ENCODE results near the gene EBF3. TPM values are rescaled to one million over a fixed set of nuclear protein-coding genes. Genes with fewer than 3 reads are reported as not detected.

The EBF3 gene
- total RNA-seq, 1 experiment from 2014 or later: not detected

DNA sequence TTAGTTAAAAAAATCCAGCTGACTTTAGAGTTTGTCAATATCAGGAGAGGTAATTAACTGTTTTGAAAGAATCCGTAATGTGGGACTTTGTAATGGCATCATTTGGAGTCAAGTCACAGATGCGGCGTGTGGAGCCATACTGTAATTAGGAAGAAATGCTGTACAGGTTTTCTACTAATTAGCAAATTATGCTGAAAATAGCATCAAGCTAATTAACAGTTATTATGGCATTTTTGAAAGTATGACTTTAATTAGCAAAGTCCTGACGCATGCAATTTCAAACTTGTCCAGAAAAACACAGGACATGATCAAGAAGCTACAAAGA lies 68.3 kb downstream of the EBF3 start:
- ATAC-seq (no peak), DNase-seq (no peak)
- no peaks in the 10 kb centered on the region for H3K36me3 ChIP-seq (ENCODE audit: low read depth, low read length)
- no peaks in the 10 kb centered on the region for H3K79me2 ChIP-seq (ENCODE audit: low read length)
- no peak overlapping the region for H2AFZ ChIP-seq (ENCODE audit: low read length)
- H3K4me1 ChIP-seq (ENCODE audit: insufficient read depth, low read length): no peaks in the 10 kb centered on the region
- no peaks in the 10 kb centered on the region for H3F3A ChIP-seq (ENCODE audit: low read length, unreplicated experiment)
- TF ChIP-seq EZH2phosphoT487 (IDR thresholded peaks at IDR 0.05; ENCODE audit: borderline replicate concordance, low read length): no peak
- TF ChIP-seq, protein P1, sequence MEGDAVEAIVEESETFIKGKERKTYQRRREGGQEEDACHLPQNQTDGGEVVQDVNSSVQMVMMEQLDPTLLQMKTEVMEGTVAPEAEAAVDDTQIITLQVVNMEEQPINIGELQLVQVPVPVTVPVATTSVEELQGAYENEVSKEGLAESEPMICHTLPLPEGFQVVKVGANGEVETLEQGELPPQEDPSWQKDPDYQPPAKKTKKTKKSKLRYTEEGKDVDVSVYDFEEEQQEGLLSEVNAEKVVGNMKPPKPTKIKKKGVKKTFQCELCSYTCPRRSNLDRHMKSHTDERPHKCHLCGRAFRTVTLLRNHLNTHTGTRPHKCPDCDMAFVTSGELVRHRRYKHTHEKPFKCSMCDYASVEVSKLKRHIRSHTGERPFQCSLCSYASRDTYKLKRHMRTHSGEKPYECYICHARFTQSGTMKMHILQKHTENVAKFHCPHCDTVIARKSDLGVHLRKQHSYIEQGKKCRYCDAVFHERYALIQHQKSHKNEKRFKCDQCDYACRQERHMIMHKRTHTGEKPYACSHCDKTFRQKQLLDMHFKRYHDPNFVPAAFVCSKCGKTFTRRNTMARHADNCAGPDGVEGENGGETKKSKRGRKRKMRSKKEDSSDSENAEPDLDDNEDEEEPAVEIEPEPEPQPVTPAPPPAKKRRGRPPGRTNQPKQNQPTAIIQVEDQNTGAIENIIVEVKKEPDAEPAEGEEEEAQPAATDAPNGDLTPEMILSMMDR (conservative IDR thresholded peaks at IDR 0.05; ENCODE audit: low read depth, low read length): no peak
- no peak for TF ChIP-seq EZH2 (IDR thresholded peaks at IDR 0.05; ENCODE audit: low read length, unreplicated experiment)
- CTCF ChIA-PET: interaction anchor here (0.6 kb wide), 1 partner anchor 232 kb away, joined by 8 read pairs; no protein-coding TSS in a partner anchor
- no peaks in the 10 kb centered on the region for H4K20me1 ChIP-seq (ENCODE audit: low read length)
- no peak overlapping the region for H3K4me3 ChIP-seq (ENCODE audit: low read length)
- no TSS peak for BruUV-seq (replicated peaks)
- intact Hi-C loops (cut with micrococcal nuclease): no loop called here
- no peak overlapping the region for H3K4me2 ChIP-seq (ENCODE audit: low read length)
- no peaks in the 10 kb centered on the region for H3K9me3 ChIP-seq (ENCODE audit: low read length)
- no peak overlapping the region for H3K9ac ChIP-seq (ENCODE audit: low read length)
- H3K27ac ChIP-seq (ENCODE audit: low read length): no peak overlapping the region
- H3K27me3 ChIP-seq (ENCODE audit: low read length): peaks cover 54% of the 10 kb centered on the region
- POLR2A ChIA-PET (ENCODE audit: unreplicated experiment): no interaction called here
- no peaks in the 10 kb centered on the region for H3K9me2 ChIP-seq (replicated peaks; ENCODE audit: low read length)

DNA sequence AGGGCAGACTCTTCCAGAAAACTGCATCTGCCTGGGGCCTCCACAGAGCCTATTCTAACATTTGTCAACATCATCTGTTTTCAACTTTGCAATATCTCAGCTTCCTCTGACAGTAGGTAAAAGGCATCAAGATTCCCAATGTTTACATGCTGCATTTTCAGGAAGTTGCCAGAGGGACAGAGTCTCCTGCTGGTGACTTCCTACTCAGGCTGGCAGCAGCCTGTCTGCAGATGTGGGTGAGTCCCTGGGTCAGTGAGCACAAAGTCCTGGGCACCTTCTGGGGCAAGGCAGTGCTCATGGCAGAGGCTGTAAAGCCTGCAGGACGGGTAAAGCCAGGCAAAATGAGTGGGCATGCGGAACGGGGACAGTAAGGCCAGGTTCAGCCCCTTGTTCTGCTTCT lies 69.4 kb downstream of the EBF3 start:
- no peak for DNase-seq
- POLR2A ChIA-PET (ENCODE audit: unreplicated experiment): no interaction called here

More for the DNA sequence above, 69.4 kb downstream of the EBF3 start:
- H3K9me2 ChIP-seq (replicated peaks; ENCODE audit: low read length): no peaks in the 10 kb centered on the region
- intact Hi-C loops (cut with micrococcal nuclease): no loop called here
- no peak overlapping the region for H3K27ac ChIP-seq (ENCODE audit: low read length)
- H3K4me3 ChIP-seq (ENCODE audit: low read length): no peak overlapping the region
- H3K79me2 ChIP-seq (ENCODE audit: low read length): no peaks in the 10 kb centered on the region
- no peaks in the 10 kb centered on the region for H3K4me1 ChIP-seq (ENCODE audit: insufficient read depth, low read length)
- TF ChIP-seq EZH2phosphoT487 (IDR thresholded peaks at IDR 0.05; ENCODE audit: borderline replicate concordance, low read length) (no peak), EZH2 (IDR thresholded peaks at IDR 0.05; ENCODE audit: low read length, unreplicated experiment) (no peak)
- TF ChIP-seq, protein P1 (conservative IDR thresholded peaks at IDR 0.05; ENCODE audit: low read depth, low read length): no peak
- H2AFZ ChIP-seq (ENCODE audit: low read length): no peak overlapping the region
- H3K4me2 ChIP-seq (ENCODE audit: low read length): no peak overlapping the region
- no peaks in the 10 kb centered on the region for H3K36me3 ChIP-seq (ENCODE audit: low read depth, low read length)
- H3K27me3 ChIP-seq (ENCODE audit: low read length): peaks cover 52% of the 10 kb centered on the region
- no TSS peak for BruUV-seq (replicated peaks)
- ATAC-seq: no peak
- H3K9me3 ChIP-seq (ENCODE audit: low read length): no peaks in the 10 kb centered on the region
- H4K20me1 ChIP-seq (ENCODE audit: low read length): no peaks in the 10 kb centered on the region
- no peaks in the 10 kb centered on the region for H3F3A ChIP-seq (ENCODE audit: low read length, unreplicated experiment)
- CTCF ChIA-PET: no interaction called here
- no peak overlapping the region for H3K9ac ChIP-seq (ENCODE audit: low read length)
